MM.1S (cell line): ENCODE results near the gene RFNG.

Source experiments
- DNase-seq: peaks from one replicate; pipeline ENCODE4 v3.0.0-alpha.2; 2015
- H2AFZ ChIP-seq: fragments of 300-600 bp; sonication (generic); 2 replicates; pipeline ENCODE4 v1.6.0; 2016; ENCODE audit warnings: antibody characterized with exemption, low read length
- H3F3A ChIP-seq: fragments of 300-600 bp; sonication (generic); 2 replicates; pipeline ENCODE4 v1.6.1; 2016; ENCODE audit warnings: mild to moderate bottlenecking, antibody characterized with exemption, low read length, moderate library complexity, mixed read lengths; ENCODE audit not compliant: insufficient read depth
- H3K27ac ChIP-seq: fragments of 300-600 bp; sonication (generic); 2 replicates; pipeline ENCODE4 v1.5.1; 2016; ENCODE audit warnings: mild to moderate bottlenecking, low read length
- H3K27me3 ChIP-seq: fragments of 300-600 bp; sonication (generic); replicated peaks from 2 replicates; pipeline ENCODE4 v1.6.0; 2016; ENCODE audit warnings: low read length; ENCODE audit not compliant: insufficient read depth
- H3K36me3 ChIP-seq: fragments of 300-600 bp; sonication (generic); replicated peaks from 2 replicates; pipeline ENCODE4 v1.6.1; 2016; ENCODE audit warnings: mild to moderate bottlenecking, low read length, mixed read lengths; ENCODE audit not compliant: insufficient read depth
- H3K4me1 ChIP-seq: fragments of 300-600 bp; sonication (generic); 2 replicates; pipeline ENCODE4 v1.6.1; 2016; ENCODE audit warnings: low read length, mixed read lengths
- H3K4me2 ChIP-seq: fragments of 300-600 bp; sonication (generic); 2 replicates; pipeline ENCODE4 v1.6.0; 2016; ENCODE audit warnings: low read depth, low read length
- H3K4me3 ChIP-seq: fragments of 300-600 bp; sonication (generic); 2 replicates; pipeline ENCODE4 v1.5.1; 2016; ENCODE audit warnings: low read length, mixed read lengths
- H3K79me2 ChIP-seq: fragments of 300-600 bp; sonication (generic); 2 replicates; pipeline ENCODE4 v1.6.1; 2016; ENCODE audit warnings: mixed run types, low read length, mixed read lengths
- H3K9ac ChIP-seq: fragments of 300-600 bp; sonication (generic); 2 replicates; pipeline ENCODE4 v1.6.1; 2016; ENCODE audit warnings: low read length, mixed read lengths
- H3K9me2 ChIP-seq: fragments of 300-600 bp; sonication (generic); replicated peaks from 2 replicates; pipeline ENCODE4 v1.6.1; 2016; ENCODE audit warnings: mild to moderate bottlenecking, low read length, mixed read lengths; ENCODE audit not compliant: insufficient read depth
- H3K9me3 ChIP-seq: fragments of 300-600 bp; sonication (generic); replicated peaks from 2 replicates; pipeline ENCODE4 v1.6.1; 2016; ENCODE audit warnings: mild to moderate bottlenecking, low read length, mixed read lengths; ENCODE audit not compliant: insufficient read depth
- H4K20me1 ChIP-seq: fragments of 300-600 bp; sonication (generic); 2 replicates; pipeline ENCODE4 v1.6.1; 2016; ENCODE audit warnings: mild to moderate bottlenecking, low read length, moderate library complexity, mixed read lengths; ENCODE audit not compliant: insufficient read depth
- EZH2 ChIP-seq: fragments of 300-600 bp; sonication (generic); optimal IDR thresholded peaks from 2 replicates; pipeline ENCODE3; 2017; ENCODE audit warnings: low read depth, mild to moderate bottlenecking, antibody characterized with exemption, low read length, mixed read lengths
- EZH2phosphoT487 ChIP-seq: fragments of 300-600 bp; sonication (generic); IDR thresholded peaks from 2 replicates; pipeline ENCODE4 v1.6.1; 2018; ENCODE audit warnings: antibody characterized with exemption, low read length
- TF ChIP-seq, protein P1 (sequence below): fragments of 300-600 bp; sonication (generic); IDR thresholded peaks from 2 replicates; pipeline ENCODE4 v1.5.1; 2016; ENCODE audit warnings: antibody characterized with exemption, low read length, mixed read lengths

Gene RFNG

GRCh38 chr17:82016061-82016874, 35.3 kb downstream of the RFNG start:
- no peaks in the 10 kb centered on the region for H3K36me3 ChIP-seq
- no peaks in the 10 kb centered on the region for H3K27me3 ChIP-seq
- TF ChIP-seq EZH2phosphoT487 (no peak), EZH2 (no peak)
- TF ChIP-seq, protein P1, sequence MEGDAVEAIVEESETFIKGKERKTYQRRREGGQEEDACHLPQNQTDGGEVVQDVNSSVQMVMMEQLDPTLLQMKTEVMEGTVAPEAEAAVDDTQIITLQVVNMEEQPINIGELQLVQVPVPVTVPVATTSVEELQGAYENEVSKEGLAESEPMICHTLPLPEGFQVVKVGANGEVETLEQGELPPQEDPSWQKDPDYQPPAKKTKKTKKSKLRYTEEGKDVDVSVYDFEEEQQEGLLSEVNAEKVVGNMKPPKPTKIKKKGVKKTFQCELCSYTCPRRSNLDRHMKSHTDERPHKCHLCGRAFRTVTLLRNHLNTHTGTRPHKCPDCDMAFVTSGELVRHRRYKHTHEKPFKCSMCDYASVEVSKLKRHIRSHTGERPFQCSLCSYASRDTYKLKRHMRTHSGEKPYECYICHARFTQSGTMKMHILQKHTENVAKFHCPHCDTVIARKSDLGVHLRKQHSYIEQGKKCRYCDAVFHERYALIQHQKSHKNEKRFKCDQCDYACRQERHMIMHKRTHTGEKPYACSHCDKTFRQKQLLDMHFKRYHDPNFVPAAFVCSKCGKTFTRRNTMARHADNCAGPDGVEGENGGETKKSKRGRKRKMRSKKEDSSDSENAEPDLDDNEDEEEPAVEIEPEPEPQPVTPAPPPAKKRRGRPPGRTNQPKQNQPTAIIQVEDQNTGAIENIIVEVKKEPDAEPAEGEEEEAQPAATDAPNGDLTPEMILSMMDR: no peak
- H3K9ac ChIP-seq: no peak overlapping the region
- no peak overlapping the region for H2AFZ ChIP-seq
- H3K9me3 ChIP-seq: no peaks in the 10 kb centered on the region
- no peak overlapping the region for H3K4me3 ChIP-seq
- no peaks in the 10 kb centered on the region for H3K9me2 ChIP-seq
- 0 out of 2 replicates have a peak, but pooled peaks cover under 1% of the 10 kb centered on the region for H3F3A ChIP-seq
- no peaks in the 10 kb centered on the region for H4K20me1 ChIP-seq
- H3K4me2 ChIP-seq: no peak overlapping the region
- DNase-seq: no peak
- 0 out of 2 replicates have a peak, but pooled peaks cover 1% of the 10 kb centered on the region for H3K4me1 ChIP-seq
- no peak overlapping the region for H3K27ac ChIP-seq
- H3K79me2 ChIP-seq: peaks cover 13% of the 10 kb centered on the region

GRCh38 chr17:82015311-82015971, 36.2 kb downstream of the RFNG start:
- Histone ChIP-seq H3K27ac (no peak overlapping the region), H3F3A (no peaks in the 10 kb centered on the region), H3K9me2 (no peaks in the 10 kb centered on the region), H4K20me1 (no peaks in the 10 kb centered on the region), H3K9me3 (no peaks in the 10 kb centered on the region), H3K79me2 (peaks cover 5% of the 10 kb centered on the region; the same call in 1 of the 2 replicates), H3K4me2 (no peak overlapping the region), H3K4me1 (no peaks in the 10 kb centered on the region), H3K4me3 (no peak overlapping the region), H3K9ac (no peak overlapping the region), H2AFZ (no peak overlapping the region), H3K36me3 (no peaks in the 10 kb centered on the region), H3K27me3 (no peaks in the 10 kb centered on the region)
- no peak for DNase-seq
- no peak for TF ChIP-seq EZH2
- TF ChIP-seq, protein P1: no peak
- no peak for TF ChIP-seq EZH2phosphoT487

DNA sequence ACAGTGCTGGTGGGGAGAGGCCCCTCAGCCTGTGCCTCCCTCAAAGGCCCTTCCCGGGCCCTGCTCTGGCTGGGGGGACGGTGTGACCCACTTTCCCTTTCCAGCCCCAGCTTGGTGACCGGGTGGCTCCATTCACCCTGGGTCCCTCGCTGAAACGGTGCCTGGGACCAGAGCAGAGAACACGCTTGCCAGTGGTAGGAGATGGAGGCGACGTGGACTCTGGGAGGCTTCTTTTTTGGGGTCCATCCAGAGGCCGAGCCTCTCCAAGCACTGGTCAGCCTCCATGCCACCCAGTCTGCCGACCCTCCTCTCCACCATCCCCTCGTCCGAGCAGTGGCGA, 36.7 kb downstream of the RFNG start:
- Histone ChIP-seq H3K9me2 (no peaks in the 10 kb centered on the region), H3K9ac (no peak overlapping the region), H3K27ac (no peak overlapping the region), H4K20me1 (no peaks in the 10 kb centered on the region), H3K4me3 (no peak overlapping the region), H3F3A (no peaks in the 10 kb centered on the region), H3K27me3 (no peaks in the 10 kb centered on the region), H3K9me3 (no peaks in the 10 kb centered on the region), H3K4me2 (no peak overlapping the region), H3K79me2 (no peaks in the 10 kb centered on the region), H3K36me3 (no peaks in the 10 kb centered on the region), H3K4me1 (no peaks in the 10 kb centered on the region), H2AFZ (no peak overlapping the region)
- TF ChIP-seq, protein P1: no peak
- TF ChIP-seq EZH2phosphoT487 (no peak), EZH2 (no peak)
- DNase-seq: no peak
